SK-N-SH treated with all-trans-retinoic acid at 6 μM for 48 hours (cell line): ENCODE measurements around the gene PLEKHA1.

Experiments used
- ARNTL ChIP-seq: fragments of 450-650 bp; formaldehyde crosslinking; IDR thresholded peaks from 2 replicates; pipeline ENCODE4 v1.5.0; 2020; ENCODE audit warnings: low read depth, mild to moderate bottlenecking, moderate library complexity, borderline replicate concordance
- CREB5 ChIP-seq: fragments of 250-450 bp; sonication (Bioruptor Pico); IDR thresholded peaks from 2 replicates; pipeline ENCODE4 v1.5.1; 2020; ENCODE audit warnings: low read depth, mild to moderate bottlenecking, moderate library complexity
- CSRNP3 ChIP-seq: fragments of 250-450 bp; sonication (Bioruptor Pico); IDR thresholded peaks from 2 replicates; pipeline ENCODE4 v1.5.1; 2021; ENCODE audit warnings: mild to moderate bottlenecking, moderate library complexity
- ESRRG ChIP-seq: fragments of 250-450 bp; sonication (Bioruptor Pico); IDR thresholded peaks from 2 replicates; pipeline ENCODE4 v1.6.1; 2021; ENCODE audit warnings: mild to moderate bottlenecking
- ISL1 ChIP-seq: fragments of 250-450 bp; sonication (Bioruptor Pico); IDR thresholded peaks from 2 replicates; pipeline ENCODE4 v2.1.2; 2022; ENCODE audit warnings: mild to moderate bottlenecking, moderate library complexity
- OSR1 ChIP-seq: fragments of 250-450 bp; sonication (Bioruptor Pico); IDR thresholded peaks from 2 replicates; pipeline ENCODE4 v1.8.0; 2022; ENCODE audit warnings: moderate library complexity, mild to moderate bottlenecking, inconsistent platforms
- RARB ChIP-seq: fragments of 250-450 bp; sonication (Bioruptor Pico); IDR thresholded peaks from 2 replicates; pipeline ENCODE4 v1.8.0; 2021; ENCODE audit warnings: mild to moderate bottlenecking, moderate library complexity
- SNAI2 ChIP-seq: fragments of 250-450 bp; sonication (Bioruptor Pico); IDR thresholded peaks from 2 replicates; pipeline ENCODE4 v1.5.0; 2020; ENCODE audit warnings: mild to moderate bottlenecking, moderate library complexity
- ZFP3 ChIP-seq: fragments of 250-450 bp; sonication (Bioruptor Pico); IDR thresholded peaks from 2 replicates; pipeline ENCODE4 v1.5.0; 2020; ENCODE audit warnings: mild to moderate bottlenecking, moderate library complexity
- ZNF8 ChIP-seq: fragments of 450-650 bp; formaldehyde crosslinking; IDR thresholded peaks from 2 replicates; pipeline ENCODE4 v1.5.0; 2020; ENCODE audit warnings: mild to moderate bottlenecking, moderate library complexity
- TF ChIP-seq, protein P1 (sequence below): fragments of 250-450 bp; sonication (Bioruptor Pico); IDR thresholded peaks from 2 replicates; pipeline ENCODE4 v1.8.0; 2020; ENCODE audit warnings: mild to moderate bottlenecking, moderate library complexity, borderline replicate concordance

GRCh38 chr10:122459561-122460273 lies 85.2 kb downstream of the PLEKHA1 start:
- TF ChIP-seq RARB (no peak), ESRRG (CRISPR knock-in tag) (no peak), ISL1 (CRISPR knock-in tag) (no peak), SNAI2 (CRISPR knock-in tag) (no peak), ZFP3 (CRISPR knock-in tag) (no peak), CREB5 (CRISPR knock-in tag) (no peak), CSRNP3 (no peak), OSR1 (CRISPR knock-in tag) (no peak), ARNTL (CRISPR knock-in tag) (no peak), ZNF8 (CRISPR knock-in tag) (no peak)
- TF ChIP-seq, protein P1, sequence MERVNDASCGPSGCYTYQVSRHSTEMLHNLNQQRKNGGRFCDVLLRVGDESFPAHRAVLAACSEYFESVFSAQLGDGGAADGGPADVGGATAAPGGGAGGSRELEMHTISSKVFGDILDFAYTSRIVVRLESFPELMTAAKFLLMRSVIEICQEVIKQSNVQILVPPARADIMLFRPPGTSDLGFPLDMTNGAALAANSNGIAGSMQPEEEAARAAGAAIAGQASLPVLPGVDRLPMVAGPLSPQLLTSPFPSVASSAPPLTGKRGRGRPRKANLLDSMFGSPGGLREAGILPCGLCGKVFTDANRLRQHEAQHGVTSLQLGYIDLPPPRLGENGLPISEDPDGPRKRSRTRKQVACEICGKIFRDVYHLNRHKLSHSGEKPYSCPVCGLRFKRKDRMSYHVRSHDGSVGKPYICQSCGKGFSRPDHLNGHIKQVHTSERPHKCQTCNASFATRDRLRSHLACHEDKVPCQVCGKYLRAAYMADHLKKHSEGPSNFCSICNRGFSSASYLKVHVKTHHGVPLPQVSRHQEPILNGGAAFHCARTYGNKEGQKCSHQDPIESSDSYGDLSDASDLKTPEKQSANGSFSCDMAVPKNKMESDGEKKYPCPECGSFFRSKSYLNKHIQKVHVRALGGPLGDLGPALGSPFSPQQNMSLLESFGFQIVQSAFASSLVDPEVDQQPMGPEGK (CRISPR knock-in tag), result no peak
